Breast epithelium (tissue), 3 donors: ENCODE results near the gene ATP5IF1.

Experiments
- POLR2A ChIP-seq: fragments of 450-650 bp; IDR thresholded peaks from one replicate; pipeline ENCODE4 v1.6.1; 2016; ENCODE audit warnings: antibody characterized with exemption, mild to moderate bottlenecking, moderate library complexity
- POLR2AphosphoS5 ChIP-seq, 3 donors: sonication (generic); formaldehyde crosslinking; IDR thresholded peaks; one replicate each; pipeline ENCODE4 v1.6.1; 2017; ENCODE audit warnings: antibody characterized with exemption in 3 of 3

GRCh38 chr1:28208818-28209441, 27.0 kb upstream of the ATP5IF1 start:
- TF ChIP-seq POLR2A (no peak), POLR2AphosphoS5 (IDR thresholded peaks at IDR 0.05) (no peak)
